Activated B cell treated with CpG ODN at 0.5 μM for 24 hours (primary cell): ENCODE results near the gene ATP9A. TPM values are rescaled to one million over a fixed set of nuclear protein-coding genes. Genes with fewer than 3 reads are reported as not detected.
"Not testable (repeated sequence)": the region's sequence is repeated elsewhere in the genome, so short reads cannot be mapped to it uniquely, and the experiment has no call there.

Experiments used
- ATAC-seq: fragments of 200-7000 bp; cut with Tn5 transposase; one replicate; pipeline ENCODE4 v1.10.0; 2021; ENCODE audit warnings: low read depth, mild to moderate bottlenecking, moderate library complexity
- CTCF ChIA-PET: fragments of 350-600 bp; sonication (Branson Sonifier 250); formaldehyde crosslinking; loops from one replicate; lab custom pipeline; 2021; ENCODE audit warnings: antibody characterized with exemption; lab: Charles Lee
- POLR2A ChIA-PET: fragments of 350-600 bp; sonication (Branson Sonifier 250); formaldehyde crosslinking; loops from one replicate; lab custom pipeline; 2021; ENCODE audit warnings: antibody characterized with exemption; lab: Charles Lee
- DNase-seq: peaks from one replicate; pipeline ENCODE4 v3.0.0; 2022
- H3K27ac Mint-ChIP-seq: one replicate; pipeline ENCODE4 v1.8.0; 2020; ENCODE audit warnings: mixed read lengths
- H3K27me3 Mint-ChIP-seq: one replicate; pipeline ENCODE4 v1.8.0; 2021; ENCODE audit warnings: mixed read lengths
- H3K36me3 Mint-ChIP-seq: one replicate; pipeline ENCODE4 v1.8.0; 2021; ENCODE audit warnings: low read depth, mixed read lengths
- H3K4me1 Mint-ChIP-seq: one replicate; pipeline ENCODE4 v1.8.0; 2021; ENCODE audit warnings: mixed read lengths
- H3K4me3 Mint-ChIP-seq: one replicate; pipeline ENCODE4 v1.8.0; 2020; ENCODE audit warnings: mild to moderate bottlenecking, mixed read lengths
- H3K9me3 Mint-ChIP-seq: one replicate; pipeline ENCODE4 v1.8.0; 2020; ENCODE audit warnings: mixed read lengths
- CTCF ChIP-seq: fragments of 200-600 bp; IDR thresholded peaks from one replicate; pipeline ENCODE4 v1.8.0; 2022; ENCODE audit warnings: antibody characterized with exemption, mild to moderate bottlenecking
- intact Hi-C: fragments of 100-400 bp; cut with micrococcal nuclease; formaldehyde crosslinking; loops from one replicate; pipeline ENCODE4 v1.15.1; 2024
- total RNA-seq: library from RNA; stranded (reverse); gene quantifications from 2 replicates; pipeline ENCODE4 v1.2.3, GENCODE V29; 2022

ATP9A gene
- total RNA-seq, 1 donor from 2014 or later = 0.07 TPM

DNA sequence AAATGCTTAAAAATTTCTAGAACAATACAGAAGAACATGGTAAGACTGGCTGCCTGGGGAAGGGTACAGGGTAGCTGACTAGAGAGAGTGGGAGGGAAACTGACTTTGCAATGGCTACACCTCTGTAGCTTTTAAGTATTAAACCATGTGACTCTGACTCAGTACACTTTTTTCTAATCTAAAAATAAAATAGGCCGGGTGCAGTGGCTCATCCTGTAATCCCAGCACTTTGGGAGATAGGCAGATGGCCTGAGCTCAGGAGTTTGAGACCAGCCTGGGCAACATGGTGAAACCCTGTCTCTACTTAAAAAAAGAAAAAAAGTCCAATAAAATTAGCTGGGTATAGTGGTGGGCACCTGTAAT lies 18.5 kb downstream of the ATP9A start:
- H3K36me3 Mint-ChIP-seq = no peaks in the 10 kb centered on the region
- CTCF ChIA-PET = no interaction called here
- no peaks in the 10 kb centered on the region for H3K27me3 Mint-ChIP-seq
- no peak overlapping the region for H3K27ac Mint-ChIP-seq
- H3K4me3 Mint-ChIP-seq = no peak overlapping the region
- ATAC-seq (no peak), DNase-seq (no peak)
- POLR2A ChIA-PET = no interaction called here
- TF ChIP-seq CTCF = no peak
- intact Hi-C loops = no loop called here
- H3K9me3 Mint-ChIP-seq = no peaks in the 10 kb centered on the region
- H3K4me1 Mint-ChIP-seq = no peaks in the 10 kb centered on the region

- no peak overlapping the region for H3K4me3 Mint-ChIP-seq
- CTCF ChIA-PET = no interaction called here
- H3K36me3 Mint-ChIP-seq = no peaks in the 10 kb centered on the region
- intact Hi-C loops = no loop called here
- ATAC-seq (no peak), DNase-seq (no peak)
- H3K9me3 Mint-ChIP-seq = no peaks in the 10 kb centered on the region
- H3K27ac Mint-ChIP-seq = no peak overlapping the region
- H3K27me3 Mint-ChIP-seq = peaks cover 2% of the 10 kb centered on the region
- POLR2A ChIA-PET = no interaction called here
- no peaks in the 10 kb centered on the region for H3K4me1 Mint-ChIP-seq
- no peak for TF ChIP-seq CTCF
These were observed 20.8 kb downstream of the ATP9A start for GRCh38 chr20:51747182-51747911.

DNA sequence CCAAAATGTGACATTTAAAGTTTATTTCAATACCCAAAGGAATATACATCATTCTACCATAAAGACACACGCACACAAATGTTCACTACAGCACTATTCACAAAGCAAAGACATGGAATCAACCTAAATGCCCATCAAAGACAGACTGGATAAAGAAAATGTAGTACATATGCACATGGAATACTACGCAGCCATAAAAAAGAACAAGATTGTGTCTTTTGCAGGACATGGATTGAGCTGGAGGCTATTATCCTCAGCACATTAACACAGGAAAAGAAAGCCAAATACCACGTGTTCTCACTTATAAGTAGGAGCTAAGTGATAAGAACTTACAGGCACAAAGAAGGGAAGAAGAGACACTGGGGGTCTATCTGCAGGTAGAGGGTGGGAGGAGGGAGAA lies 22.4 kb downstream of the ATP9A start:
- H3K27ac Mint-ChIP-seq = no peak overlapping the region
- H3K9me3 Mint-ChIP-seq = no peaks in the 10 kb centered on the region
- no peak for TF ChIP-seq CTCF
- ChIA-PET CTCF (no interaction called here), POLR2A (no interaction called here)
- no peaks in the 10 kb centered on the region for H3K4me1 Mint-ChIP-seq
- ATAC-seq (no peak), DNase-seq (no peak)
- H3K27me3 Mint-ChIP-seq = peaks cover 2% of the 10 kb centered on the region
- H3K4me3 Mint-ChIP-seq = no peak overlapping the region
- intact Hi-C loops = no loop called here
- no peaks in the 10 kb centered on the region for H3K36me3 Mint-ChIP-seq

DNA sequence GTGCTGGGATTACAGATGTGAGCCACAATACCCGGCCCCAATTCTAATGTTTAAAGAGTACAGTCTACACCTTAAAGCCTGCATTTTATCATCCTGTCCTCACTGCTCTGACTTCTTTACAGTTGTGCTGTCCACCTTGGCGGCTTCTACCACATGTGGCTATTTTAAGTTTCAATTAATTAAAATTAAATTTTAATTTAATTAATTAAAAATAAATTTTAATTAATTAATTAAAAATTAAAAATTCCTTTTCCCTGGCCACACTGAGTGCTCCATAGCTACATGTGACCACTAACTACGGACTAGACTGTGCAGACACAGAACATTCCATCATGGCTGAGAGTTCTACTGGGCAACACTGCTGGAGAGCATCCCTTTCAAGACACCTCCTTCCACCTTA lies 27.4 kb downstream of the ATP9A start:
- Mint-ChIP-seq H3K27me3 (peaks cover 4% of the 10 kb centered on the region), H3K36me3 (no peaks in the 10 kb centered on the region), H3K27ac (no peak overlapping the region), H3K4me3 (no peak overlapping the region), H3K9me3 (no peaks in the 10 kb centered on the region), H3K4me1 (no peaks in the 10 kb centered on the region)
- no peak for DNase-seq
- TF ChIP-seq CTCF = no peak
- intact Hi-C loops = no loop called here
- ChIA-PET POLR2A (no interaction called here), CTCF (no interaction called here)
- ATAC-seq = no peak

DNA sequence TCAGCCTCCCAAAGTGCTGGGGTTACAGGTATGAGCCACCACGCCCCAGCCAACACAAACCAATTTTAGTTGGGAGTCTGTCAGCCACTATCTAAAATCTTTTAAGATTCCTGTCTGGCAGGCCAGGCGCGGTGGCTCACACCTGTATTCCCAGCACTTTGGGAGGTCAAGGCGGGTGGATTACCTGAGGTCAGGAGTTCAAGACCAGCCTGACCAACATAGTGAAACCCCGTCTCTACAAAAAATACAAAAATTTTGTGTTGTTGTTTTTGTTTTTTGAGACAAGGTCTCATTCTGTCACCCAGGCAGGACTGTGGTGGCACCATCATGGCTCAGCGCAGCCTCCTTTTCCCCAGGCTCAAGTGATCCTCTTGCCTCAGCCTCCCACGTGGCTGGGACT lies 27.9 kb downstream of the ATP9A start:
- ATAC-seq, H3K27ac Mint-ChIP-seq, H3K9me3 Mint-ChIP-seq, CTCF ChIA-PET, H3K4me1 Mint-ChIP-seq, POLR2A ChIA-PET, DNase-seq, H3K27me3 Mint-ChIP-seq, intact Hi-C loops, H3K4me3 Mint-ChIP-seq, H3K36me3 Mint-ChIP-seq: not testable (repeated sequence)

- DNase-seq = no peak
- TF ChIP-seq CTCF = no peak
- H3K4me1 Mint-ChIP-seq = no peaks in the 10 kb centered on the region
- ChIA-PET POLR2A (no interaction called here), CTCF (no interaction called here)
- no peak for ATAC-seq
- intact Hi-C loops = no loop called here
- no peak overlapping the region for H3K27ac Mint-ChIP-seq
- peaks cover 4% of the 10 kb centered on the region for H3K27me3 Mint-ChIP-seq
- no peaks in the 10 kb centered on the region for H3K9me3 Mint-ChIP-seq
- no peak overlapping the region for H3K4me3 Mint-ChIP-seq
- H3K36me3 Mint-ChIP-seq = no peaks in the 10 kb centered on the region
These were observed 28.4 kb downstream of the ATP9A start for GRCh38 chr20:51739722-51740249.
